ENCODE measurements around the gene POC1A. TPM values are rescaled to one million over a fixed set of nuclear protein-coding genes. Genes with fewer than 3 reads are reported as not detected.

The POC1A gene
- total and polyA plus RNA-seq, 2 donors (not counting 1 experiment from before 2014, with no cell fraction given) = 1.7 to 2.8 TPM

- H3K27me3 Mint-ChIP-seq = no peaks in the 10 kb centered on the region
- WGBS (ENCODE audit: insufficient coverage) = 100% methylated on average over 2 of the region's 5 CpGs
These were observed 85.1 kb downstream of the POC1A start for GRCh38 chr3:52069135-52069534.

DNA sequence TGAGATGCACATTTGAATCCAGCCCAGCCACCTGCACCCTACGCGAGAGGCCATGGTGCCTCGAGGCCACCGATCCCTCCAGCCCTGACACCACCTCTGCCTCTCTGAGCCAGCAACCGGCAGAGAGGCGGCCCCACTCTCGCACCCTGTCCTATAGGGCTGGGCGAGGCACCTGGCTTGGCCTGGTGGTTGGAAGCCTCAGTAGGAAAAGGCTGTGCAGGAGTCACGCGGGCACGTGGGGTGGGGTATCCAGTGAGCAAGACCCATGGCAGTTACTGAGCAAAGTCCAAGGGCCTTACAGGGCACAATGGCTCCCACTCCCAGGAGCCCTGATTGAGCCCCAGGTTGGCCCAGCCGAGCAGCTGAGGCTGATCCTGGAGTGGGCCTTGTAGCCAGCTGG, 85.5 kb downstream of the POC1A start:
- intact Hi-C loops (cut with micrococcal nuclease) = no loop called here
- Mint-ChIP-seq H3K27me3 (no peaks in the 10 kb centered on the region), H3K4me3 (no peak overlapping the region), H3K4me1 (peaks cover under 1% of the 10 kb centered on the region), H3K27ac (no peak overlapping the region), H3K9me3 (ENCODE audit: insufficient read depth) (no peaks in the 10 kb centered on the region)
- Histone ChIP-seq H3K9me3 (ENCODE audit: control extremely low read depth in 1 of 3, control insufficient read depth in 2 of 3, insufficient read depth in 1 of 3, low read length in 2 of 3) (no peaks in the 10 kb centered on the region), H3K27ac (ENCODE audit: low read length in 2 of 2) (no peak overlapping the region), H3K4me3 (ENCODE audit: control extremely low read depth in 1 of 5, extremely low read depth in 1 of 5, insufficient read depth in 1 of 5, low read depth in 2 of 5, low read length in 4 of 5) (no peak overlapping the region), H3K4me2 (replicated peaks; ENCODE audit: low read depth, low read length, poor library complexity, severe bottlenecking) (no peak overlapping the region), H3K36me3 (replicated peaks in 1 of 2; ENCODE audit: control extremely low read depth in 1 of 2, control insufficient read depth in 1 of 2, extremely low read depth in 1 of 2, insufficient read depth in 2 of 2, low read length in 1 of 2) (no peaks in the 10 kb centered on the region), H3K4me1 (ENCODE audit: control insufficient read depth in 2 of 2, insufficient read depth in 2 of 2, low read length in 2 of 2) (no peaks in the 10 kb centered on the region), H4K20me1 (ENCODE audit: control insufficient read depth, insufficient read depth, low read length, poor library complexity, severe bottlenecking) (no peaks in the 10 kb centered on the region), H3K79me2 (ENCODE audit: control insufficient read depth, insufficient read depth, low read length) (no peaks in the 10 kb centered on the region), H3K27me3 (replicated peaks in 1 of 4; ENCODE audit: control extremely low read depth in 1 of 4, control insufficient read depth in 3 of 4, insufficient read depth in 4 of 4, low read length in 3 of 4) (no peaks in the 10 kb centered on the region), H2AFZ (ENCODE audit: insufficient read depth, low read depth, low read length, poor library complexity, severe bottlenecking) (no peak overlapping the region), H3K9ac (ENCODE audit: low read length) (no peak overlapping the region)
- DNase-seq = no peak
- TF ChIP-seq, protein P1, sequence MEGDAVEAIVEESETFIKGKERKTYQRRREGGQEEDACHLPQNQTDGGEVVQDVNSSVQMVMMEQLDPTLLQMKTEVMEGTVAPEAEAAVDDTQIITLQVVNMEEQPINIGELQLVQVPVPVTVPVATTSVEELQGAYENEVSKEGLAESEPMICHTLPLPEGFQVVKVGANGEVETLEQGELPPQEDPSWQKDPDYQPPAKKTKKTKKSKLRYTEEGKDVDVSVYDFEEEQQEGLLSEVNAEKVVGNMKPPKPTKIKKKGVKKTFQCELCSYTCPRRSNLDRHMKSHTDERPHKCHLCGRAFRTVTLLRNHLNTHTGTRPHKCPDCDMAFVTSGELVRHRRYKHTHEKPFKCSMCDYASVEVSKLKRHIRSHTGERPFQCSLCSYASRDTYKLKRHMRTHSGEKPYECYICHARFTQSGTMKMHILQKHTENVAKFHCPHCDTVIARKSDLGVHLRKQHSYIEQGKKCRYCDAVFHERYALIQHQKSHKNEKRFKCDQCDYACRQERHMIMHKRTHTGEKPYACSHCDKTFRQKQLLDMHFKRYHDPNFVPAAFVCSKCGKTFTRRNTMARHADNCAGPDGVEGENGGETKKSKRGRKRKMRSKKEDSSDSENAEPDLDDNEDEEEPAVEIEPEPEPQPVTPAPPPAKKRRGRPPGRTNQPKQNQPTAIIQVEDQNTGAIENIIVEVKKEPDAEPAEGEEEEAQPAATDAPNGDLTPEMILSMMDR (IDR thresholded peaks at IDR 0.05) = no peak
- no peak for TF ChIP-seq EZH2 (IDR thresholded peaks at IDR 0.05; ENCODE audit: borderline replicate concordance, insufficient read depth, low read depth, low read length, poor library complexity, severe bottlenecking)
- 97% methylated on average over 12 of the region's 12 CpGs for WGBS (ENCODE audit: insufficient coverage)
- CTCF ChIA-PET = no interaction called here
- POLR2A ChIA-PET = no interaction called here
- no peak for ATAC-seq (ENCODE audit: low read depth)

More at GRCh38 chr3:52069135-52069534, 85.1 kb downstream of the POC1A start:
- H3K4me3 ChIP-seq (ENCODE audit: control extremely low read depth in 1 of 5, extremely low read depth in 1 of 5, insufficient read depth in 1 of 5, low read depth in 2 of 5, low read length in 4 of 5) = no peak overlapping the region
- DNase-seq (no peak), ATAC-seq (ENCODE audit: low read depth) (no peak)
- H3K4me2 ChIP-seq (replicated peaks; ENCODE audit: low read depth, low read length, poor library complexity, severe bottlenecking) = no peak overlapping the region
- no peaks in the 10 kb centered on the region for H3K9me3 ChIP-seq (ENCODE audit: control extremely low read depth in 1 of 3, control insufficient read depth in 2 of 3, insufficient read depth in 1 of 3, low read length in 2 of 3)
- no peaks in the 10 kb centered on the region for H4K20me1 ChIP-seq (ENCODE audit: control insufficient read depth, insufficient read depth, low read length, poor library complexity, severe bottlenecking)
- H3K27me3 ChIP-seq (replicated peaks in 1 of 4; ENCODE audit: control extremely low read depth in 1 of 4, control insufficient read depth in 3 of 4, insufficient read depth in 4 of 4, low read length in 3 of 4) = no peaks in the 10 kb centered on the region
- Mint-ChIP-seq H3K9me3 (ENCODE audit: insufficient read depth) (no peaks in the 10 kb centered on the region), H3K27ac (no peak overlapping the region), H3K4me1 (no peaks in the 10 kb centered on the region), H3K4me3 (no peak overlapping the region)
- ChIA-PET POLR2A (no interaction called here), CTCF (no interaction called here)
- H3K36me3 ChIP-seq (replicated peaks in 1 of 2; ENCODE audit: control extremely low read depth in 1 of 2, control insufficient read depth in 1 of 2, extremely low read depth in 1 of 2, insufficient read depth in 2 of 2, low read length in 1 of 2) = no peaks in the 10 kb centered on the region
- no peaks in the 10 kb centered on the region for H3K4me1 ChIP-seq (ENCODE audit: control insufficient read depth in 2 of 2, insufficient read depth in 2 of 2, low read length in 2 of 2)
- intact Hi-C loops (cut with micrococcal nuclease) = no loop called here
- TF ChIP-seq, protein P1 (IDR thresholded peaks at IDR 0.05) = no peak
- no peak for TF ChIP-seq EZH2 (IDR thresholded peaks at IDR 0.05; ENCODE audit: borderline replicate concordance, insufficient read depth, low read depth, low read length, poor library complexity, severe bottlenecking)
- no peak overlapping the region for H3K9ac ChIP-seq (ENCODE audit: low read length)
- no peak overlapping the region for H2AFZ ChIP-seq (ENCODE audit: insufficient read depth, low read depth, low read length, poor library complexity, severe bottlenecking)
- H3K27ac ChIP-seq (ENCODE audit: low read length in 2 of 2) = no peak overlapping the region
- H3K79me2 ChIP-seq (ENCODE audit: control insufficient read depth, insufficient read depth, low read length) = no peaks in the 10 kb centered on the region
